Lung (tissue), 12 donors: Measurements from ENCODE around the gene CNPY4. TPM values are rescaled to one million over a fixed set of nuclear protein-coding genes. Genes with fewer than 3 reads are reported as not detected.
A peak's percentile ranks its signal among the peaks of the same experiment; 100 is the strongest.

ENCODE experiments used
- ATAC-seq: fragments of 200-7000 bp; cut with Tn5 transposase; one replicate; pipeline ENCODE4 v1.9.1; 2020; ENCODE audit warnings: moderate number of reproducible peaks; ENCODE audit not compliant: insufficient read depth, low FRiP score
- DNase-seq, 3 donors: peaks; one replicate each; pipeline ENCODE4 v3.0.0-alpha.2; 2013 to 2017
- H3K27ac ChIP-seq, 2 donors: one replicate each; pipeline ENCODE4 v1.5.1; 2013; ENCODE audit warnings: mild to moderate bottlenecking in 2 of 2, moderate library complexity in 2 of 2, control low read depth in 1 of 2, inconsistent platforms in 1 of 2, low read depth in 1 of 2, low read length in 1 of 2
- H3K27me3 ChIP-seq, 3 donors: one replicate each; pipeline ENCODE4 v1.5.1; 2013; ENCODE audit warnings: low read length in 2 of 3; ENCODE audit not compliant: control insufficient read depth in 3 of 3, insufficient read depth in 3 of 3
- H3K36me3 ChIP-seq, 4 donors: one replicate each; pipeline ENCODE4 v1.5.1; 2013; ENCODE audit warnings: low read length in 4 of 4, mild to moderate bottlenecking in 1 of 4, moderate library complexity in 1 of 4; ENCODE audit not compliant: control insufficient read depth in 4 of 4, insufficient read depth in 4 of 4
- H3K4me1 ChIP-seq, 5 donors: one replicate each; pipeline ENCODE4 v1.5.1; 2013; ENCODE audit warnings: low read length in 5 of 5, mild to moderate bottlenecking in 2 of 5, moderate library complexity in 1 of 5; ENCODE audit not compliant: control insufficient read depth in 5 of 5, insufficient read depth in 5 of 5
- H3K4me3 ChIP-seq: one replicate; pipeline ENCODE4 v1.5.1; 2013; ENCODE audit warnings: mild to moderate bottlenecking, control low read depth, moderate library complexity
- H3K9ac ChIP-seq, 2 donors: one replicate each; pipeline ENCODE4 v1.5.1; 2013; ENCODE audit warnings: low read length in 2 of 2, control low read depth in 1 of 2; ENCODE audit not compliant: insufficient read depth in 1 of 2
- H3K9me3 ChIP-seq, 4 donors: one replicate each; pipeline ENCODE4 v1.5.1; 2013; ENCODE audit warnings: low read length in 3 of 4, mild to moderate bottlenecking in 1 of 4, moderate library complexity in 1 of 4; ENCODE audit not compliant: control insufficient read depth in 4 of 4, insufficient read depth in 3 of 4
- WGBS, 2 donors: extraction: QIAGEN DNeasy Blood & Tissue Kit; methylation state at CpG; one replicate each; pipeline ENCODE4 v1.1.7; 2013; 5-methylcytosine and 5-hydroxymethylcytosine counted together
- polyA plus RNA-seq, 2 donors: library from polyadenylated mRNA; stranded (reverse); fragments of 200-250 nt; gene quantifications; one replicate each; pipeline ENCODE4 v1.2.1, GENCODE V29; 2013
- total RNA-seq, 2 donors: library from RNA; depleted of rRNA in 1 of 2; stranded (reverse); fragments of >200 nt in 1 of 2; gene quantifications; one replicate each; pipeline ENCODE4 v1.2.1, GENCODE V29; 2014 to 2021
- TF ChIP-seq, protein P1 (sequence below): IDR thresholded peaks from 2 replicates; pipeline ENCODE4 v1.5.1; 2012; ENCODE audit warnings: mild to moderate bottlenecking; ENCODE audit errors: control extremely low read depth, extremely low read depth
- donor health status: control.
- donor health status: control.
- donor health status: Bipolar disorder and iron deficiency.
- donor health status: healthy.
- donor health status: DM: yes; HTN: yes; CAD: no.

Gene CNPY4
- total and polyA plus RNA-seq, 4 donors, result 9.8 to 18.6 (median 11.2) TPM

DNA sequence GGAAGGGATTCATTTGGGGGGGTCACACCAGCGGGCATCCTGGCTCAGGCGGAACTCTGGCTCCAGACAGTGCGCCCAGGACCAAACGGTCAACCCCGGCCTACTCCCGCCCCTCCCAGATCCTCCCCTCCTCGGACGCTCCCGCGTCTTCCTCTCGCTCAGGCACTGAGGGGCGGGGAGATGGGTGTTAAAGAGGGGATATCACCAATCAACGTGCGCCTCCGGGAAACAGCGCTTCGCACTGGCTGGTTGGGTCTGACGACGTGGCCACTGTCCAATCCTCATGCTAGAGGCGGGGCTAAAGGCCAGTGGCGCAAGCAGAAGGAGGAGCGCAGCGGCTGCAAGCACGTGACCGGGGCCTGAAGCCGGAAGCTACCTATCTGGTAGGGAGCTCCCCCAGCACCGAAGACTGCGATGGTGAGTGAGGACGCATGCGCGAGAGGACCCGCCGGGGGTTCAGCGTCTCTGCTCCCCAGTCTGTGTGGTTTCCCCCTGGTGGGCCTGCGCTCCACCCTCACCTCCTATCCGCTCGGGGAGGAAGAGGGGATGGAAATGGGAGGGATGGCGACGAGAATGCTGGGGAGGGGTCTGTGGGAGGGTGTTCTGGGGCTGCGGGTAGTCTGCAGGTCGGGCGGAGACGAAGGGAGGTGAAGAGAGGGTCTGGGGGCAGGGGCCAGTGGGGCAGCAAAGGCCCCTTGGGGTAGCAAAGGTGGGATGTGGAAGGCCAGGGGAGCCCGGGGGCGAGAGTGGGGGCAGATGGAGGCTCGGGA is 29.3 kb downstream of the CNPY4 start, which contains the start of gene LAMTOR4:
TSS of gene LAMTOR4 (plus strand) at position 360 of the 770 bp plus-strand sequence. CDS start at position 415, 55 bp downstream.
- TF ChIP-seq, protein P1, sequence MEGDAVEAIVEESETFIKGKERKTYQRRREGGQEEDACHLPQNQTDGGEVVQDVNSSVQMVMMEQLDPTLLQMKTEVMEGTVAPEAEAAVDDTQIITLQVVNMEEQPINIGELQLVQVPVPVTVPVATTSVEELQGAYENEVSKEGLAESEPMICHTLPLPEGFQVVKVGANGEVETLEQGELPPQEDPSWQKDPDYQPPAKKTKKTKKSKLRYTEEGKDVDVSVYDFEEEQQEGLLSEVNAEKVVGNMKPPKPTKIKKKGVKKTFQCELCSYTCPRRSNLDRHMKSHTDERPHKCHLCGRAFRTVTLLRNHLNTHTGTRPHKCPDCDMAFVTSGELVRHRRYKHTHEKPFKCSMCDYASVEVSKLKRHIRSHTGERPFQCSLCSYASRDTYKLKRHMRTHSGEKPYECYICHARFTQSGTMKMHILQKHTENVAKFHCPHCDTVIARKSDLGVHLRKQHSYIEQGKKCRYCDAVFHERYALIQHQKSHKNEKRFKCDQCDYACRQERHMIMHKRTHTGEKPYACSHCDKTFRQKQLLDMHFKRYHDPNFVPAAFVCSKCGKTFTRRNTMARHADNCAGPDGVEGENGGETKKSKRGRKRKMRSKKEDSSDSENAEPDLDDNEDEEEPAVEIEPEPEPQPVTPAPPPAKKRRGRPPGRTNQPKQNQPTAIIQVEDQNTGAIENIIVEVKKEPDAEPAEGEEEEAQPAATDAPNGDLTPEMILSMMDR, result no peak
- H3K9me3 ChIP-seq, result no peaks in the 10 kb centered on the region
- peak within 1 kb of the TSS; percentile 61 to 65 for H3K9ac ChIP-seq
- peak within 1 kb of the TSS; percentile 78 to 82 for H3K27ac ChIP-seq
- ATAC-seq (peak; percentile 98), DNase-seq (peak; percentile 98 to 100 (median 99))
- H3K4me1 ChIP-seq, result peaks cover 0 to 15% (median 0%) of the 10 kb centered on the region in 5 donors
- H3K36me3 ChIP-seq, result peaks cover 0 to 6% (median 3%) of the 10 kb centered on the region in 4 donors
- 0% methylated on average over 46 of the region's 46 CpGs for WGBS, 2 donors
- H3K27me3 ChIP-seq, result no peaks in the 10 kb centered on the region
- peak within 1 kb of the TSS; percentile 66 for H3K4me3 ChIP-seq

GRCh38 chr7:100152404-100152803 is 33.0 kb downstream of the CNPY4 start:
- no peaks in the 10 kb centered on the region for H3K9me3 ChIP-seq
- H3K27me3 ChIP-seq, result no peaks in the 10 kb centered on the region
- no peak overlapping the region for H3K9ac ChIP-seq
- no peak for DNase-seq
- H3K4me3 ChIP-seq, result no peak overlapping the region
- H3K4me1 ChIP-seq, result peaks cover 0 to 17% (median 0%) of the 10 kb centered on the region in 5 donors
- peaks cover 8 to 32% (median 16%) of the 10 kb centered on the region in 4 donors for H3K36me3 ChIP-seq
- no peak for ATAC-seq
- TF ChIP-seq, protein P1, result no peak
- no peak overlapping the region for H3K27ac ChIP-seq

DNA sequence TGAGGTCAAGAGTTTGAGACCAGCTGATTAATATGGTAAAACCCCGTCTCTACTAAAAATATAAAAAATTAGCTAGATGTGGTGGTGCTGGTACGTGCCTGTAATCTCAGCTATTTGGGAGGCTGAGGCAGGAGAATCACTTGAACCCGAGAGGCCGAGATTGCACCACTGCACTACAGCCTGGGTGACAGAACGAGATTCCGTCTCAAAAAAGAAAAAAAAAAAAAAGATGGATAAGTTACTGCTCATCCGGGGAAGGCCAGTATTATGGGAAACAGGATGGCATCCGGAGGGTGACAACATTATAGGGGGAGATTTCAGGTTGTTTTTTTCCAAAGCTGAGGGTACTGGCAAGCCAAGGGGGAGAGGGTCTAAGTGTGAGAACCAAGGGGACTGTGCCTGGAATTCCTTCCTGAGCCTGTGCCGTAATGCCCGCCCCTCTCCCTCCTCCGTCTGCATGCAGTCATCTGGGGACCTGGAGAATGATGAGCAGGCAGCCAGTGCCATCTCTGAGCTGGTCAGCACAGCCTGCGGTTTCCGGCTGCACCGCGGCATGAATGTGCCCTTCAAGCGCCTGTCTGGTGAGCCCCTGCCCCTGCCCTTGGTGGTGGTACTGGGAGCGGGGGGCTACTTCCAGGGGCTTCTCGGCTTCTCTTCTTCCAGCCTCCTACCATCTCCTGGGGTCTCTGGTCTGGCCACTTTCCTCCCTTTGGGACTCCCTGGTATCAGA is 33.7 kb downstream of the CNPY4 start:
- H3K36me3 ChIP-seq, result peaks cover 8 to 32% (median 16%) of the 10 kb centered on the region in 4 donors
- no peak for ATAC-seq
- peaks cover 0 to 21% (median 4%) of the 10 kb centered on the region in 5 donors for H3K4me1 ChIP-seq
- TF ChIP-seq, protein P1, result no peak
- H3K27ac ChIP-seq, result no peak overlapping the region
- H3K9ac ChIP-seq, result no peak overlapping the region
- no peak overlapping the region for H3K4me3 ChIP-seq
- no peak for DNase-seq
- H3K9me3 ChIP-seq, result no peaks in the 10 kb centered on the region
- no peaks in the 10 kb centered on the region for H3K27me3 ChIP-seq
- WGBS, 2 donors, result 90 to 94% methylated on average over 18 of the region's 18 CpGs
